ENCODE results near the gene MED26. TPM values are rescaled to one million over a fixed set of nuclear protein-coding genes. Genes with fewer than 3 reads are reported as not detected.

The MED26 gene
- total and polyA plus RNA-seq, 10 of the 15 experiments (the other 5 are each of a cell fraction or from before 2014, with no cell fraction given), result 1.1 to 21.4 (median 9.7) TPM

GRCh38 chr19:16605115-16605514 lies 22.9 kb downstream of the MED26 start (continued):
- TF ChIP-seq ZNF217 (IDR thresholded peaks at IDR 0.05) (peak; percentile 64; the same call in 1 of the 2 replicates), MEF2B (IDR thresholded peaks at IDR 0.05; ENCODE audit: partially characterized antibody, poor library complexity, severe bottlenecking) (peak; percentile 39), BCL3 (IDR thresholded peaks at IDR 0.05; ENCODE audit: borderline replicate concordance, insufficient read depth, low read depth, low read length, poor library complexity, severe bottlenecking) (no peak), NFIC (IDR thresholded peaks at IDR 0.05; ENCODE audit: low read depth, low read length) (no peak), IKZF2 (IDR thresholded peaks at IDR 0.05) (no peak), KAT2A (conservative IDR thresholded peaks at IDR 0.05; ENCODE audit: control insufficient read depth, low read depth, low read length) (no peak), ATF7 (IDR thresholded peaks at IDR 0.05; ENCODE audit: low read depth) (no peak), CHD2 (IDR thresholded peaks at IDR 0.05; ENCODE audit: borderline replicate concordance, low read depth, low read length) (no peak), FOXK2 (IDR thresholded peaks at IDR 0.05) (no peak), KDM1A (IDR thresholded peaks at IDR 0.05; ENCODE audit: borderline replicate concordance) (no peak), ESRRA (IDR thresholded peaks at IDR 0.05; ENCODE audit: low read length) (no peak), POU2F2 (IDR thresholded peaks at IDR 0.05; ENCODE audit: borderline replicate concordance, low read depth, low read length) (peak; percentile 23; the same call in 1 of the 3 replicates), NR2F1 (conservative IDR thresholded peaks at IDR 0.05) (peak; percentile 47), LARP7 (IDR thresholded peaks at IDR 0.05) (no peak), ZBTB40 (IDR thresholded peaks at IDR 0.05; ENCODE audit: borderline replicate concordance) (no peak), SKIL (IDR thresholded peaks at IDR 0.05; ENCODE audit: low read depth, poor library complexity, severe bottlenecking) (no peak), BCLAF1 (IDR thresholded peaks at IDR 0.05) (no peak), NBN (IDR thresholded peaks at IDR 0.05) (no peak), HDGF (IDR thresholded peaks at IDR 0.05) (0 out of 2 replicates have a peak, but pooled peaks have one; percentile 55), BMI1 (IDR thresholded peaks at IDR 0.05; ENCODE audit: borderline replicate concordance) (no peak), SREBF2 (IDR thresholded peaks at IDR 0.05; ENCODE audit: low read length) (no peak)

All from GM12878 (cell line).